Retinal pigment epithelial cell (primary cell): ENCODE measurements around the gene THY1.
"Not testable (repeated sequence)": the region's sequence is repeated elsewhere in the genome, so short reads cannot be mapped to it uniquely, and the experiment has no call there.

ENCODE experiments used
- DNase-seq: peaks from one replicate; pipeline ENCODE4 v3.0.0-alpha.2; 2010; ENCODE audit warnings: low read depth
- H3K4me3 ChIP-seq: 2 replicates; pipeline ENCODE4 v1.5.1; 2011; ENCODE audit warnings: mild to moderate bottlenecking, low read length, control low read depth, moderate library complexity
- CTCF ChIP-seq: conservative IDR thresholded peaks from 2 replicates; pipeline ENCODE4 v1.5.1; 2011; ENCODE audit warnings: low read depth, low read length, control low read depth, inconsistent platforms

THY1 gene

GRCh38 chr11:119441898-119442243, 18.9 kb upstream of the THY1 start:
- no peak overlapping the region for H3K4me3 ChIP-seq
- DNase-seq, result no peak

GRCh38 chr11:119438599-119438998, 15.6 kb upstream of the THY1 start:
- no peak for TF ChIP-seq CTCF
- DNase-seq, result no peak
- no peak overlapping the region for H3K4me3 ChIP-seq

More at GRCh38 chr11:119441898-119442243, 18.9 kb upstream of the THY1 start:
- no peak for TF ChIP-seq CTCF

- not testable (repeated sequence) for H3K4me3 ChIP-seq, DNase-seq
Observed at GRCh38 chr11:119437521-119437920, 14.5 kb upstream of the THY1 start.

- DNase-seq, result no peak
- TF ChIP-seq CTCF, result no peak
- no peak overlapping the region for H3K4me3 ChIP-seq
Observed at GRCh38 chr11:119436711-119437110, 13.7 kb upstream of the THY1 start.

- no peak overlapping the region for H3K4me3 ChIP-seq
- DNase-seq, result no peak
- TF ChIP-seq CTCF, result no peak
Observed at GRCh38 chr11:119436093-119436492, 13.1 kb upstream of the THY1 start.

GRCh38 chr11:119434591-119435330, 11.8 kb upstream of the THY1 start:
- no peak for DNase-seq
- TF ChIP-seq CTCF, result no peak

GRCh38 chr11:119433358-119433725, 10.4 kb upstream of the THY1 start:
- DNase-seq, result no peak
- no peak overlapping the region for H3K4me3 ChIP-seq

More at GRCh38 chr11:119434591-119435330, 11.8 kb upstream of the THY1 start:
- H3K4me3 ChIP-seq, result no peak overlapping the region

More at GRCh38 chr11:119433358-119433725, 10.4 kb upstream of the THY1 start:
- TF ChIP-seq CTCF, result no peak
